Measurements from ENCODE around the gene PUM1.

- TF ChIP-seq CTCF (conservative IDR thresholded peaks at IDR 0.05) (no peak), ZFX (IDR thresholded peaks at IDR 0.05) (no peak)
Measured at GRCh38 chr1:30915491-30916230, 149.9 kb downstream of the PUM1 start.
